ENCODE measurements around the gene IQSEC2. TPM values are rescaled to one million over a fixed set of nuclear protein-coding genes. Genes with fewer than 3 reads are reported as not detected.
A peak's percentile ranks its signal among the peaks of the same experiment; 100 is the strongest.

IQSEC2 gene
- total and polyA plus RNA-seq, 2 experiments from 2014 or later: 14.3 to 37.0 TPM

DNA sequence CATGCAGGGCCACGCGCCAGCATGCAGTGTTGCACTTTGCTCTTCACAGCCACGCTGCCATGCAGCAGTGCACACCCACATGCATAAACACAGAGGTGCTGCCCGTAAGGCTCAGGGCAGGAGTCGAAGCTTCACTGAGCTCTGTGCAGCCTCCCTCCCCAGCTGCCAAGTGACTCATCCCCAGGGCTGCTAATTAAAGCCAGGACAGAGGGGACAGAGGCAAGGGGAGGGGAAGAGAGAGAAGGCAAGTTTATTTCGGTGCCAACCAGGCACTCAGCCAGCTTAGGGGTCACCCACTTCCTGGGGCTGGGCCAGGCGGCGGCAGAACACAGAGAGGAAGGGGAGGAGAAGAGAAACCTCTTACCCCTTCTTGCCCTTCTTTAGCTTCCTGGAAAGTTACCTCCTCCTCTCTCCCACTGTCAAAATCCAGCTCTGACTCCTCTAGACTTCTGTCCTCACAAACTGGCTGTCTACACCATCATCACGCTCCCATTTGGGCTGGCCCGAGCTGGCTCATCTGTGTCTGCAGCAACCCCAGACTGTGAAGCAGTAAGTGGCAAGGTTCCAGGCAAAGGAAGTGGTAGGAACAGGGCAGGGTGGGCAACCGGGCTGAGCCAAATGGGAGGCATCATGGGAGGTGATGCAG lies 6.2 kb upstream of the IQSEC2 start:
- no peaks in the 10 kb centered on the region for H3K4me1 ChIP-seq (ENCODE audit: low read depth)
- no peaks in the 10 kb centered on the region for H3K9me3 ChIP-seq (ENCODE audit: low read depth)
- no peaks in the 10 kb centered on the region for H3K36me3 ChIP-seq
- peak overlapping the region; percentile 51 for H3K27ac ChIP-seq
- H3K4me3 ChIP-seq: no peak overlapping the region
- peak; percentile 4 to 57 for DNase-seq (ENCODE audit: low read depth in 1 of 2, low spot score in 1 of 2)
- no peaks in the 10 kb centered on the region for H3K27me3 ChIP-seq
- TF ChIP-seq, protein P1, sequence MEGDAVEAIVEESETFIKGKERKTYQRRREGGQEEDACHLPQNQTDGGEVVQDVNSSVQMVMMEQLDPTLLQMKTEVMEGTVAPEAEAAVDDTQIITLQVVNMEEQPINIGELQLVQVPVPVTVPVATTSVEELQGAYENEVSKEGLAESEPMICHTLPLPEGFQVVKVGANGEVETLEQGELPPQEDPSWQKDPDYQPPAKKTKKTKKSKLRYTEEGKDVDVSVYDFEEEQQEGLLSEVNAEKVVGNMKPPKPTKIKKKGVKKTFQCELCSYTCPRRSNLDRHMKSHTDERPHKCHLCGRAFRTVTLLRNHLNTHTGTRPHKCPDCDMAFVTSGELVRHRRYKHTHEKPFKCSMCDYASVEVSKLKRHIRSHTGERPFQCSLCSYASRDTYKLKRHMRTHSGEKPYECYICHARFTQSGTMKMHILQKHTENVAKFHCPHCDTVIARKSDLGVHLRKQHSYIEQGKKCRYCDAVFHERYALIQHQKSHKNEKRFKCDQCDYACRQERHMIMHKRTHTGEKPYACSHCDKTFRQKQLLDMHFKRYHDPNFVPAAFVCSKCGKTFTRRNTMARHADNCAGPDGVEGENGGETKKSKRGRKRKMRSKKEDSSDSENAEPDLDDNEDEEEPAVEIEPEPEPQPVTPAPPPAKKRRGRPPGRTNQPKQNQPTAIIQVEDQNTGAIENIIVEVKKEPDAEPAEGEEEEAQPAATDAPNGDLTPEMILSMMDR (IDR thresholded peaks at IDR 0.05; ENCODE audit: low read depth, low read length): no peak

- no peak for DNase-seq (ENCODE audit: low read depth in 1 of 2, low spot score in 1 of 2)
- H3K36me3 ChIP-seq: no peaks in the 10 kb centered on the region
- no peaks in the 10 kb centered on the region for H3K9me3 ChIP-seq (ENCODE audit: low read depth)
- peaks cover 7% of the 10 kb centered on the region for H3K4me1 ChIP-seq (ENCODE audit: low read depth)
- H3K4me3 ChIP-seq: no peak overlapping the region
- TF ChIP-seq, protein P1 (IDR thresholded peaks at IDR 0.05; ENCODE audit: low read depth, low read length): no peak
- H3K27me3 ChIP-seq: no peaks in the 10 kb centered on the region
- H3K27ac ChIP-seq: no peak overlapping the region
Observed at GRCh38 chrX:53286171-53286570, 4.8 kb upstream of the IQSEC2 start.

DNA sequence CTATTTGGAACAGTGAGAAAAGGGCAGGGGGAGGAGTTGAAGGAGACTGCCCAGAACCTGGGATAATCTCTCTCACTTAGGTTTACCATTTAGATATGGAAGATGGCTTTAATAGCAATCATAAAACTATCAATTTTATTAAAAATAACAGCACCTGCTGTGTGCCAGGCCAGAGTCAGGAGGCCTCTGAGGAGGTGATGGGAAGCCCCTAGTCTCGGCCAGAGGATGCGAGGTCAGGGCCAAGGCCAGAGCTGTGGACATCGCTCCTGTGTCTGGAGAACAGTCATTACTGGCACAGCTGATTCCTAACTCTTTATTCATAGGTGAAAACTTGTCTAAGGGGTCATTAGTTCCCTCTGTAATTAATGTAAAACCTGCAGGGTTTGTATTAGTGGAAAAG lies 4.2 kb upstream of the IQSEC2 start:
- H3K9me3 ChIP-seq (ENCODE audit: low read depth): no peaks in the 10 kb centered on the region
- no peak overlapping the region for H3K4me3 ChIP-seq
- DNase-seq (ENCODE audit: low read depth in 1 of 2, low spot score in 1 of 2): no peak
- TF ChIP-seq, protein P1 (IDR thresholded peaks at IDR 0.05; ENCODE audit: low read depth, low read length): no peak
- no peaks in the 10 kb centered on the region for H3K27me3 ChIP-seq
- no peak overlapping the region for H3K27ac ChIP-seq
- H3K4me1 ChIP-seq (ENCODE audit: low read depth): peaks cover 7% of the 10 kb centered on the region
- H3K36me3 ChIP-seq: no peaks in the 10 kb centered on the region

- TF ChIP-seq, protein P1 (IDR thresholded peaks at IDR 0.05; ENCODE audit: low read depth, low read length): peak; percentile 76
- Histone ChIP-seq H3K4me1 (ENCODE audit: low read depth) (peaks cover 7% of the 10 kb centered on the region), H3K4me3 (no peak overlapping the region), H3K27me3 (no peaks in the 10 kb centered on the region), H3K36me3 (no peaks in the 10 kb centered on the region), H3K9me3 (ENCODE audit: low read depth) (no peaks in the 10 kb centered on the region), H3K27ac (no peak overlapping the region)
- DNase-seq (ENCODE audit: low read depth in 1 of 2, low spot score in 1 of 2): peak; percentile 45 to 66
Observed at GRCh38 chrX:53284684-53285447, 3.5 kb upstream of the IQSEC2 start.

GRCh38 chrX:53283567-53283966 lies 2.2 kb upstream of the IQSEC2 start:
- Histone ChIP-seq H3K27ac (no peak overlapping the region), H3K27me3 (no peaks in the 10 kb centered on the region), H3K9me3 (ENCODE audit: low read depth) (no peaks in the 10 kb centered on the region), H3K36me3 (no peaks in the 10 kb centered on the region), H3K4me1 (ENCODE audit: low read depth) (peaks cover 7% of the 10 kb centered on the region), H3K4me3 (no peak overlapping the region)
- no peak for DNase-seq (ENCODE audit: low read depth in 1 of 2, low spot score in 1 of 2)
- TF ChIP-seq, protein P1 (IDR thresholded peaks at IDR 0.05; ENCODE audit: low read depth, low read length): no peak
